Skeletal muscle tissue (tissue), 4 donors: Measurements from ENCODE around the gene PARVB. TPM values are rescaled to one million over a fixed set of nuclear protein-coding genes. Genes with fewer than 3 reads are reported as not detected.

Experiments used
- H3K27ac ChIP-seq: one replicate; pipeline ENCODE4 v1.7.0; 2013; ENCODE audit warnings: mild to moderate bottlenecking, low read depth, low read length, inconsistent platforms
- H3K27me3 ChIP-seq, 3 donors: one replicate each; pipeline ENCODE4 v1.7.0; 2013; ENCODE audit warnings: low read length in 3 of 3; ENCODE audit not compliant: control insufficient read depth in 3 of 3, insufficient read depth in 3 of 3
- H3K36me3 ChIP-seq, 3 donors: one replicate each; pipeline ENCODE4 v1.7.0; 2013; ENCODE audit warnings: low read length in 3 of 3; ENCODE audit not compliant: control insufficient read depth in 3 of 3, insufficient read depth in 3 of 3
- H3K4me1 ChIP-seq, 3 donors: one replicate each; pipeline ENCODE4 v1.7.0; 2013; ENCODE audit warnings: low read length in 3 of 3, mild to moderate bottlenecking in 3 of 3; ENCODE audit not compliant: control insufficient read depth in 3 of 3, insufficient read depth in 3 of 3
- H3K4me3 ChIP-seq, 3 donors: one replicate each; pipeline ENCODE4 v1.7.0; 2013; ENCODE audit warnings: low read length in 3 of 3
- H3K9ac ChIP-seq, 3 donors: one replicate each; pipeline ENCODE4 v1.7.0; 2013; ENCODE audit warnings: low read length in 3 of 3, mild to moderate bottlenecking in 3 of 3, moderate library complexity in 2 of 3, low read depth in 1 of 3
- H3K9me3 ChIP-seq, 3 donors: one replicate each; pipeline ENCODE4 v1.7.0; 2013; ENCODE audit warnings: low read length in 3 of 3; ENCODE audit not compliant: control insufficient read depth in 3 of 3
- total RNA-seq: library from RNA; depleted of rRNA; stranded (reverse); fragments of >200 nt; gene quantifications from one replicate; pipeline ENCODE4 v1.2.3, GENCODE V29; 2014
- donor health status: Osteomylitis.

PARVB gene
- total RNA-seq, 1 donor from 2014 or later, result 11.0 TPM

DNA sequence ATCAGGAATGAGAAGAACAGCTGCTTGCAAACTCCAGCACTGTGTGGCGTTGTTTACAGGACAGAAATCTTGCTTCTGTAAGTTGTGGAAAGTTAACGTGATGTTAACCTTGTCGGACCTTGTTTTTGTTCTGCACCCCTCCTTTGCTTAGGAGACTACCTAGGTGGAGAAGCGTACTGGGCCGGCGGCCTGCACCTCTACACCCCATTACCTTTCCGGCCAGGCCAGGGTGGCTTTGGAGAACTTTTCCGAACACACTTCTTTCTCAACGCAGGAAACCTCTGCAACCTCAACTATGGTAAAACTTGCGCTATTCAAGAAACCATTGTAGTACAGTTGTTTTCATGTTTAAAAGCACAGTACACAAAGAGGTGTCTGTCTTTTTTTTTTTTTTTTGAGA is 35.1 kb upstream of the PARVB start:
- H3K36me3 ChIP-seq, result peaks cover 39 to 60% (median 58%) of the 10 kb centered on the region in 3 donors
- H3K4me3 ChIP-seq, result no peak overlapping the region
- H3K9ac ChIP-seq, result no peak overlapping the region
- peaks cover 5 to 20% (median 16%) of the 10 kb centered on the region in 3 donors for H3K4me1 ChIP-seq
- no peaks in the 10 kb centered on the region for H3K27me3 ChIP-seq
- no peaks in the 10 kb centered on the region for H3K9me3 ChIP-seq
- no peak overlapping the region for H3K27ac ChIP-seq

DNA sequence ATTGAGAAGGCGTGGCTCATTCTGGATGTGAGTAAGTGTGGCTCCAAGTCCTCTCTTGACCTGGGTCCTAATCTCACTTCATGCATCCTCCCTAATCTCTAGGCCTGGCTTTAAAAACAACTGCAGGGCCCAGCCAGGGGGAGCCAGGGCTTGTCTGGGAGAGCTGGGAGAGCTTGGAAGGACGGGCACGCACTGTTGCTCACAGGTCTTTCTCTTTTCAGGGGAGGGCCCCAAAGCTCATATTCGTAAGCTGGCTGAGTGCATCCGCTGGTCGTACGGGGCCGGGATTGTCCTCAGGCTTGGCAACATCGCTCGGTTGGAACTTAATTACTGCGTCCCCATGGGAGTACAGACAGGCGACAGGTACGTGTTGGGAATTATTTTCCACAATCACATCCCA is 34.1 kb upstream of the PARVB start:
- Histone ChIP-seq H3K9ac (no peak overlapping the region), H3K4me3 (no peak overlapping the region), H3K9me3 (no peaks in the 10 kb centered on the region), H3K27me3 (no peaks in the 10 kb centered on the region), H3K36me3 (peaks cover 41 to 63% (median 57%) of the 10 kb centered on the region in 3 donors), H3K4me1 (peaks cover 12 to 28% (median 25%) of the 10 kb centered on the region in 3 donors), H3K27ac (no peak overlapping the region)

DNA sequence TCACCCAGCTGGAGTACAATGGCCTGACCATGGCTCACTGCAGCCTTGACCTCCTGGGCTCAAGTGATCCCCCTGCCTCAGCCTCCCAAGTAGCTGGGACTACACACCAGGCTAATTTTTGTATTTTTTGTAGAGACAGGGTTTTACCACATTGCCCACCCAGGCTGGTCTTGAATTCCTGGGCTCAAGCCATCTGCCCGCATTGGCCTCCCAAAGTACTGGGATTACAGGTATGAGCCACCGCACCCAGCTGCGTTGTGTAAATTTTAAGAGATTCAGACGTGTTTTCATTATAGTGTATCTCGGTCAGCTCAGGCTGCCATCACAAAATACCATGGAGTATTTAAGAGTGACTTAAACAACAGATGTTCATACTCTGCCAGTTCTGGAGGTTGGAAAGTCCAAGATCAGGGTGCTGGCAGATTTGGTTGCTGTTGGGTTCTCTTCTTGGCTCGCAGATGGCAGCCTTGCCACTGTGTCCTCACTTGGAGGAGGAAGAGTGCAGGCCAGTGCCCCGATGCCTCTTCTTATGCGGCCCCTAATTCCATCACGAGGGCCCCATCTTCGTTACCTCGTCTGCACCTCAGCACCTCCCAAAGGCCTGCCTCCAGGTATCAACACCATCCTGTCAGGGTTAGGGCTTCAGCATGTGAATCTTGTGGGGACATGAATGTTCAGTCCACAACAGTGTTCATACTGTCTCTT is 32.6 kb upstream of the PARVB start:
- Histone ChIP-seq H3K9me3 (no peaks in the 10 kb centered on the region), H3K9ac (no peak overlapping the region), H3K27ac (no peak overlapping the region), H3K36me3 (peaks cover 45 to 67% (median 55%) of the 10 kb centered on the region in 3 donors), H3K27me3 (no peaks in the 10 kb centered on the region), H3K4me1 (peaks cover 12 to 33% (median 28%) of the 10 kb centered on the region in 3 donors), H3K4me3 (no peak overlapping the region)

DNA sequence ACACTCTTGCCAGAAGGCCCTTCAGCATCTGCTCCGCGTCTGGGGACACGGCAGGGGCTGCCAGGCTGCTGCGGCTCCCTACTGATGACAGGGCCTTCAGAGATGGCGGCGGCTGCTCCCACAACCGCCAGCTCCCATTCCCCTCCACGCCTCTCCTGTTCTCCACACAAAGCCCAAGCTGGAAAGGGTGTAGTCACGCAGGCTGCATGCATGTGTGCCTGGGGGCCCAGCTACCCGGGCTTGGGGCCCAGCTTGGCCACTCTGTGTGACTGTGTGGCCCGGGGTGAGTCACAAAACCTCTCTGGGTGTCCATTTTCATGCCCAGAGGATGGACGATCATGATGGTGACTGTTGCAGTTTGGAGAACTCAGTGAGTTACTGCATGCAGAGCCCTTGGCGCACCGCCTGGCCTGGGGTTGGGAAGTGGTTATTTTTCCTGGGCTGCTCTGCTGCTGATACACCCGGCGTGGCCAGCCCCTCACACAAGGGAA is 31.7 kb upstream of the PARVB start:
- H3K4me3 ChIP-seq, result no peak overlapping the region
- no peaks in the 10 kb centered on the region for H3K9me3 ChIP-seq
- H3K9ac ChIP-seq, result no peak overlapping the region
- H3K36me3 ChIP-seq, result peaks cover 52 to 73% (median 56%) of the 10 kb centered on the region in 3 donors
- H3K27me3 ChIP-seq, result no peaks in the 10 kb centered on the region
- H3K4me1 ChIP-seq, result peaks cover 12 to 33% (median 24%) of the 10 kb centered on the region in 3 donors
- H3K27ac ChIP-seq, result no peak overlapping the region

DNA sequence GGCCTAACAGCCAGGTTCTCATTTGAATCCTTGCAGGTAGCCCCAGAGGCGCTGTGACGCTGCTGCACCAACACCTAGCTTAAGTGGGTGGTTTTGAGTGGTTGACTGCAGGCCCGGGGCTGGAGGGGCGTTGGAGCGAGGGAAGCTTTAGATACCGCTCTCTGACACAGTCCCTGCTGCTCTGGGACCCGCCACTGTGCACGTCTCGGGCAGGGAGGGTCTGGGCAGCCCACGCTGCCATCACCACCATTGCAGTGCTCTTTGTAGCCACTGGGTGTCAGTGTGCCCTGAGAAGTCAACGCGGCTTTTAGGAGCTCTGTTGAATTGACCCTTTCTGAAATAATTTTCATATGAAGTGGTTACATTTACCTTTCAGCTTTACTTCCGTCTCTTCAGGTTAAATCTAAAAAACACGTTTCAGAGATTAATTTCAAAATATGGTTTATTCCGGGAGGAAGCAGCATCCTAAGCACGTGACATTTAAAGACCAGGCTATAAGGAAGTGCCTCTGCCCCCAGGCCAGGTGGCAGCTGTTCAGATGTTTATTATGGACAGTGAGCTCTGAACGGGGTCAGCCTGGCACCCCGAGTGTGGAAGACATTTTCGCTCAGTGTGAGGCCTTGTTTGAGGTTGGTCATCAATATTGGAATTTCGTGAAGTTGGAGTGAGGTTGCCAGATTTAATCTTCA is 30.9 kb upstream of the PARVB start:
- Histone ChIP-seq H3K27me3 (no peaks in the 10 kb centered on the region), H3K36me3 (peaks cover 53 to 73% (median 56%) of the 10 kb centered on the region in 3 donors), H3K9ac (peak overlapping the region in 1 of 3 donors; percentile 0), H3K9me3 (no peaks in the 10 kb centered on the region), H3K4me1 (peaks cover 12 to 35% (median 22%) of the 10 kb centered on the region in 3 donors), H3K27ac (peak overlapping the region; percentile 27), H3K4me3 (no peak overlapping the region)

DNA sequence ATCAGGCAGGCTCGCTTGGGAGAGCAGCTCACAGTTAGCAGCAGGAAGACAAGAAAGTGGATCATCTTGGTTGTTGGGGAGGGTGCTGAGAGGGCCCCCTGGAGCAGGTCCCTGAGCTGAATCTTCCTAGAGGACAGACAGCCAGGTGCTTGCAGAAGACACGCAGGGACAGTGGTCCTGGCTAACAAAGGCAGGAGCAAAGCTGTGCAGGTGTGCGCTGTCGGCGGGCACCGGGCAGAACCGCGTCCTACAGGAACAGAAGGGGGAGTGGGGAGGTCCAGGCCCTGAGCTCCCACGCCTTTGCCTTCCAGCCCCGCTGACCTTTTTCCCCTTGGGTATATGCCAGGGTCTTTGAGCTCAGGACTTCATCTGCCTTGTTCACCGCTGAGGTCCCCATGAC is 30.1 kb upstream of the PARVB start:
- Histone ChIP-seq H3K36me3 (peaks cover 55 to 75% (median 60%) of the 10 kb centered on the region in 3 donors), H3K9me3 (no peaks in the 10 kb centered on the region), H3K9ac (peak overlapping the region in 2 of 3 donors; percentile 57 to 69), H3K27ac (peak overlapping the region; percentile 27), H3K4me3 (no peak overlapping the region), H3K27me3 (no peaks in the 10 kb centered on the region), H3K4me1 (peaks cover 15 to 40% (median 20%) of the 10 kb centered on the region in 3 donors)

DNA sequence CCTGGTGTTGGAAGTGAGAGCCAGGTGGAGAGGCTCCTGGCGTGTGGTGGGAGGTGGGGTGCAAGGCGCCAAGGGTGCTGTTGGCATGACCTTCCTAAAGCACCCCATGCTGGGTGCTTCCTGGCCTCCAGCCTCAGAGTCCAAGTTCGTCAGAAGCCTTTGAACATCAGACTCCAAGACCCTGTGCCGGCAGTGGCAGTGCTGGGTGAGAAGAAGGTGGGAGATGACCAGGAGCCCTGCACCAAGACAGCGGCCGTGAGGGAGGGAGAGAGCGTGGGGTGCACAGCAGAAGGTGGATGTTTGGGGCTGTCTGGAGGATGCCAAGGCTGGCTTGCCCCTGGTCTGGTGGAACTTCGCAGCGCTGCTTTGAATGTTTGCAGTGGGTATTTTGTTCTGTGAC is 29.7 kb upstream of the PARVB start:
- Histone ChIP-seq H3K9me3 (no peaks in the 10 kb centered on the region), H3K4me3 (no peak overlapping the region), H3K36me3 (peaks cover 55 to 72% (median 64%) of the 10 kb centered on the region in 3 donors), H3K9ac (peak overlapping the region in 1 of 3 donors; percentile 69), H3K27ac (no peak overlapping the region), H3K4me1 (peaks cover 19 to 44% (median 20%) of the 10 kb centered on the region in 3 donors), H3K27me3 (no peaks in the 10 kb centered on the region)

DNA sequence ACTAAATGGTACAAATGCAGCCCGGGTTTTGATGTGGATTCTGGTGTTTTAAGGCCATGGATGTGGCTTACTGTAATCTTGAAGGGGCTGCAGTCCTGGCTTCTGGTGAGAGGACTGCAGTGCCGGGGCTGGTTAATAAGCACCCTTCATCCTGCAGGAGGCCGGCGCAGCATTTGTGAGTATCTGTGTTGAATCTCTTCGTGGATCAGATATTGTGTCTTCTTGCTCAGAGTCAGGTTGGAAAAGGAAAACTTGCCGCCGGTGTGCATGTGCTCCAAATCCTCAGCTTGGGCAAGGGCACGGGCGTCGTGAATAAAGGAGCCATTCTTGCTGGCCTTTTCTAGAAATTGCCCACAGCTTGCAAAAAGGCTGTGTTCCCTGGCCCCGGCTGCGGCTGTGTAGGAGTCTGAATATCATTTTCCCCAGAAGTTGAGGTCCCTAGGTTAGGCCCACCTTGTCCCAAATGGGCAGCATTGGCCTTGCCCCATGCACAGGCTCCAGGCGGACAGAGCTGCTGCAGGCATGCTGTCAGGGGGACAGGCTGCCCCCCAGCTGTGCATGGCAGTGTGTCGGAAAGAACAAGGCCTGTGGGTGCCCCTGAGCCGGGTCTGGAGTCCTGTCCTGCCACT is 28.9 kb upstream of the PARVB start:
- H3K36me3 ChIP-seq, result peaks cover 49 to 66% (median 58%) of the 10 kb centered on the region in 3 donors
- H3K9me3 ChIP-seq, result no peaks in the 10 kb centered on the region
- no peak overlapping the region for H3K4me3 ChIP-seq
- no peaks in the 10 kb centered on the region for H3K27me3 ChIP-seq
- H3K9ac ChIP-seq, result peak overlapping the region in 1 of 3 donors; percentile 69
- H3K27ac ChIP-seq, result no peak overlapping the region
- peaks cover 19 to 49% (median 20%) of the 10 kb centered on the region in 3 donors for H3K4me1 ChIP-seq

DNA sequence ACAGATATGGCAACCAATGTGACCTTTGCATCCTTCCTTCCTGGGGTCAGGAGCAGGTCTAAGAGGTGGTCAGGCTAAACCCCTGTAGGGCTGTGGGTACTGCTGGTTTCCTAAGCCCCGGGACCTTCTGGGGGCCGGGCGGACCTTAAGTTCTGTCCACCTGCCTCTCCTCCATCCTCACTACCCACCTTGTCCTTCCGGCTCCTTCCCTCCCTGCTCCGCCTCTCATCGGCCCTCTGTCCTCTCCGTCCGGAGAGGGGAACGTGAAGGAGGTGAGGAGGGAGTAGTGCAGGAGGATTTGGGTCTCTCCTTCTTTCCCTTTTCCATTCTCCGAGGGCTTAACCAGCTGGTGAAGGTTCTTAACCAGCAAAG is 28.3 kb upstream of the PARVB start:
- peaks cover 44 to 61% (median 52%) of the 10 kb centered on the region in 3 donors for H3K36me3 ChIP-seq
- no peak overlapping the region for H3K27ac ChIP-seq
- peaks cover 19 to 49% (median 20%) of the 10 kb centered on the region in 3 donors for H3K4me1 ChIP-seq
- peak overlapping the region in 1 of 3 donors; percentile 62 for H3K9ac ChIP-seq
- H3K27me3 ChIP-seq, result no peaks in the 10 kb centered on the region
- H3K9me3 ChIP-seq, result no peaks in the 10 kb centered on the region
- peak overlapping the region in 1 of 3 donors; percentile 22 for H3K4me3 ChIP-seq
